ENCODE measurements around the gene KRT76.

The KRT76 gene

DNA sequence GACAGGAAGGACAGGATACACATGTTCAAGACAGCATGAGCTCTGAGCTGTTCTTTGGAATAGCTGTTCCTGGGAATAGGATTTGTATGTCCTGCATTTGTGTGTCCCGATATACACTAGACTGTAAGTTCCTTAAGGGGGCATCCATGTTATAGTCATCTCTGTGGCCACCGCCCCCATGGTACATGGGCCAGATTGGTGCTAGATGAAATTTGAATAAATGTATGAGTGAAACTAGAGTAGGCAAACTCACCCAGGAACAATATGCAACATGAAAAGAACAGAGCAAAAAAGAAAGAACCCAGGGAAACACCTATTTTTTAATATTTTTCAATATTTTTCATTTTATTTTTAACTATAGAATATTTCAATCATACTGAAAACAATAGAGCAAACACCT lies 48.8 kb downstream of the KRT76 start:
- DNase-seq = no peak

DNA sequence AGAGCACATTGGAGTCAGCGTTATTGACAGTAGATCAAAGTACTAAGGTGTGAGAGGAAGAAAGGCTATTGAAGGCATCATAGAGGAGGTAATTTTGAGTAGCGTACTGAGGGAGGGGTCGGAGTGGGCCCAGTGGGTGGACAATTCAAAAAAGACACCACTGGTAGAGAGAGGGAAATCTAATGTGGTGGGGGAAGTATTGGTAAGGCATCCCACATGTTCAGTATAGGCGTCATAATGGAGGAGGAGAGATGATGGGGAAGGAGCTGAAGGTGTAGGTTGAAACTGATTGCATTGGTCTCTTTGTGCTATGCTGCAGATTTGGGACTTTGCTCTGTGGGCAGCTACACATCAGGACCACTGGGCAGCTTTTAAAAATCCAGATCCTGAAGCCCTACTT lies 50.1 kb downstream of the KRT76 start:
- no peak for DNase-seq

DNA sequence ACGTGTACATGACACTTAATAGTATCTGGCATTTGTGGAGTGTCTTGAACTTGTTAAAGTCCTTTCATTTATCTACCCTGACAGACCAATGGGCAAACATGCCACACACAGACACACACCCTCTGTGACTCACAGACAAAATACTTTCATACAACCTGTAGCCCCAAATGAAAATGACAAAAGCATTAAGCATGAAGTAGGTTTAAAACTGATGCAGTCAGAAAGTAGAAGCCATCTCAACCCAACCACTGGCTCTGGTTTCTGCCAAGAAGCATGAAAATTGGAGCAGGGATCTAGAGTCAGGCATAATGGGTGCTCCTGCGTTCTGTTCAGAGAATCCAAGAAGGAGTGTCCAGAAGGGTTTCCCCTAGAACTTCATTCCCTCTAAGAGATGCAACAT lies 50.7 kb downstream of the KRT76 start:
- no peak for DNase-seq

DNA sequence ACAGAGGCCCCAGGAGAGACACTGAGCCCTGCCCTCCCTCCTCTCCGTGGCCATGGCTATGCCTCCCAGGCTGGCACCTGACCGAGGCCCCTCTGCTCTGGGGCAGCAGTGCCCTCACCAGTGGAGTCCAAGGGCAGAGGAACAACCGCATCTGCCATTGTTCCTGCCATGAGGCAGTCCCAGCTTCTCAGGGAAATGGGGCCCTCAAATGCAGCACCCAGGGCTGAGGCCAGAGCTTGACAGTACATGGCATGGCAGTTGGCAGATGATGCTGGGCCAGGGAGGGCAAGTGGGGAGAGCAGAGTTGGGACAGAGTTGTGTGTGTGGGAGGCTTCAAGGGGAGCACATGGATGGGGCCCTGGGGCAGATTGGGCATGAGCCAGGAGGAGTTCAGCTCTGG lies 52.8 kb downstream of the KRT76 start:
- no peak for DNase-seq

DNA sequence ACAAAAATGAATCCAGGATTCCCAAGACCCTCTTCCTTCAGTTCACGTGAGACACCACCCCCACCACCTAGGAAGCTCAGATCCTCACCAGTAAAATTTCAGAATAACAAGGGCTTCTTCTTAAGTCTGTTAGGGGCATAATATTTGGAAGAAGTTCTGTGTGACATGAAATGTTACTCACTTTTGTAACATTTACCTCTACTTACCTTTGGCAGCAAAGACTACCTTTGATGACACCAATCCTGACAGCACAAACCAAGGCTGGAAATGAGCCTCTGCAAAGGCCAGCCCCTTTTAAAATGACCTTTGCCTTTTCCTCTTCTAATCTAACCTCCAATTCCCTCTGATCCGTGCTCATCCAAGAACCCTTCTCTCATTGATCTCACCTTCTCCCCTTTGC lies 54.5 kb downstream of the KRT76 start:
- no peak for DNase-seq

DNA sequence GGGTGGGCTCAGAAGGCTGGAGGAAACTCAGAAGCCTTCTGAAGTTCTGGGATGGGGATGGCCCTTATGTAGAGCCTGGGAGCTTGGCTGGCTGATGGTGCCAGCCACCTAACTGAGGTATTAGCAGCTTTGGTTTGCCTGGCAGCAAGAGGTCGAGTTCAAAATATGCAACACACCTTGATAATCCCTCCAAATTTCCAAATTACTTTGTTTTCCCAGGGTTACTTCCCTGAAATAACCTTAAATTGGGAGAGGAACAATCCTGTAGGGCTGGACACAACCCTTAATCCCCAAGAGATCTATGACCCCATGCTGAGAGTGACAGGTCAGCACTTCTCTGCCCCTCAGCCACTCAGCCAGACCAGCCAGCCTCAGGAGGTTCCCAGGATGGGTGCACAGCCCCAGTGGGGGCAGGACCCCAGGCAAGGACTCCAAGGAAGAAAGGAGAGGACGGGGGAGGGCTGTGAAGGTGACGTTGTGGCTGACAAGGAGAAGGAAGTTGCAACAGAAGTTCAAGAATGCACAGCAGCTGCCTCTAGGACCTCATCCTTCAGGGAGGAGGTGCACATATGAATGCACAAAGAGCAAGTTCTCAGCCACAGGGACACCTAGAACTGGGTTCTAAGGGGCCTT lies 55.2 kb downstream of the KRT76 start:
- no peak for DNase-seq

DNA sequence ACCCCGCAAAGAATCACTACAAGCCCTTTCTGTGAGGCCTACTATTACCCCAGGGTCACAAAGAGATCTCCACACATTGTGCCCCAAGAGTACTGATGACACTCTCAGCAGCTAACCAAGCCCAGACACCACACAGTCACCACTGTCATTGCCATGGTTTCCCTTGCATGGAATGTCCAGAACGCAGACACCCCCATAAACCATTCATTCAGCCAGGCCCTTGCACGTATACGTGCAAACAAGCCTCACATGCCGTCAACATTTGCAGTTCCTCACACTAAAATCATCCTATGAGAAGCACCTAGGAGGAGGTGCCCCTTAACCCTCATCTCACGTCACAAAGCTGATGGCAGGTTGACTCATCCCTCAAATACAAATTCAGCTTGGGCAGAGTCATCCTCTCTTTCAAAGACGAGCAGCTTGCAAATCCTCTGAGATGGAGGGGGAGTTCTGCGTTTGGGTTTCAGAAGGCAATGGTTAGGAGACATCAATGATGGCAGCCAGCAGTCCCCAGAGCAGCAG lies 56.7 kb downstream of the KRT76 start:
- DNase-seq = no peak

Data from CD4-positive, alpha-beta T cell treated with Interleukin-21 for 1 hour (primary cell).